Gastroesophageal sphincter (tissue), 4 donors: ENCODE measurements around the gene FBXO5. TPM values are rescaled to one million over a fixed set of nuclear protein-coding genes. Genes with fewer than 3 reads are reported as not detected.

Experiments
- ATAC-seq: fragments of 150-250 bp; one replicate; pipeline ENCODE4 v1.9.1; 2016; ENCODE audit warnings: mild to moderate bottlenecking, moderate library complexity
- H3K27ac ChIP-seq, 4 donors: fragments of 200-600 bp; sonication (generic) in 3 of 4; 1 replicate in 3 of 4; 2 replicates in 1 of 4; pipeline ENCODE4 v1.5.1; 2016 to 2019
- H3K27me3 ChIP-seq: fragments of 200-600 bp; sonication (generic); one replicate; pipeline ENCODE4 v1.5.1; 2019
- H3K36me3 ChIP-seq, 2 donors: fragments of 200-600 bp; sonication (generic); one replicate each; pipeline ENCODE4 v1.5.1; 2019; ENCODE audit warnings: control low read depth in 1 of 2
- H3K4me1 ChIP-seq, 3 donors: fragments of 200-600 bp; sonication (generic); 1 replicate in 2 of 3; 2 replicates in 1 of 3; pipeline ENCODE4 v1.5.1; 2016 to 2019; ENCODE audit warnings: control low read depth in 2 of 3
- H3K4me3 ChIP-seq, 2 donors: fragments of 200-600 bp; sonication (generic); one replicate each; pipeline ENCODE4 v1.5.1; 2019; ENCODE audit warnings: mild to moderate bottlenecking in 1 of 2, moderate library complexity in 1 of 2
- H3K9me3 ChIP-seq, 3 donors: fragments of 200-600 bp; sonication (generic); one replicate each; pipeline ENCODE4 v1.5.1; 2017 to 2019; ENCODE audit warnings: control low read depth in 2 of 3
- CTCF ChIP-seq, 4 experiments: fragments of 200-600 bp in 2 of 4; fragments of 450-650 bp in 2 of 4; sonication (generic) in 1 of 4; IDR thresholded peaks; one replicate each; pipeline ENCODE4 v1.5.1; 2017 to 2019; ENCODE audit warnings: antibody characterized with exemption in 4 of 4, mild to moderate bottlenecking in 2 of 4, moderate library complexity in 2 of 4
- EP300 ChIP-seq: sonication (generic); formaldehyde crosslinking; IDR thresholded peaks from one replicate; pipeline ENCODE4 v1.6.1; 2017; ENCODE audit warnings: antibody characterized with exemption, mild to moderate bottlenecking
- POLR2A ChIP-seq, 2 donors: fragments of 450-650 bp; IDR thresholded peaks; one replicate each; pipeline ENCODE4 v1.6.1; 2017; ENCODE audit warnings: antibody characterized with exemption in 2 of 2, mild to moderate bottlenecking in 2 of 2, moderate library complexity in 1 of 2
- POLR2AphosphoS5 ChIP-seq: sonication (generic); formaldehyde crosslinking; IDR thresholded peaks from one replicate; pipeline ENCODE4 v1.6.1; 2017; ENCODE audit warnings: antibody characterized with exemption
- WGBS, 2 donors: methylation state at CpG; one replicate each; pipeline ENCODE4 v1.1.5; 2018; ENCODE audit warnings: low coverage in 1 of 2; 5-methylcytosine and 5-hydroxymethylcytosine counted together
- total RNA-seq, 4 donors: library from RNA; depleted of rRNA; stranded (reverse); fragments of >200 nt; gene quantifications; one replicate each; pipeline ENCODE4 v1.1.0, GENCODE V29; 2016

The FBXO5 gene
- total RNA-seq, 4 donors from 2014 or later: 2.2 to 5.9 (median 3.2) TPM

GRCh38 chr6:152981219-152981618, 1.6 kb downstream of the FBXO5 start:
- Histone ChIP-seq H3K4me1 (peaks cover 5 to 41% (median 14%) of the 10 kb centered on the region in 3 donors), H3K9me3 (no peaks in the 10 kb centered on the region), H3K4me3 (no peak overlapping the region), H3K27me3 (no peaks in the 10 kb centered on the region), H3K27ac (no peak overlapping the region), H3K36me3 (no peaks in the 10 kb centered on the region)
- TF ChIP-seq CTCF (IDR thresholded peaks at IDR 0.05) (no peak), EP300 (no peak), POLR2AphosphoS5 (no peak), POLR2A (IDR thresholded peaks at IDR 0.05) (no peak)
- WGBS, 2 donors: 41 to 55% methylated on average over 2 of the region's 2 CpGs
- no peak for ATAC-seq

- TF ChIP-seq EP300 (no peak), POLR2A (IDR thresholded peaks at IDR 0.05) (no peak), POLR2AphosphoS5 (no peak), CTCF (IDR thresholded peaks at IDR 0.05) (no peak)
- Histone ChIP-seq H3K36me3 (no peaks in the 10 kb centered on the region), H3K4me1 (peaks cover 5 to 35% (median 14%) of the 10 kb centered on the region in 3 donors), H3K27ac (no peak overlapping the region), H3K27me3 (no peaks in the 10 kb centered on the region), H3K4me3 (no peak overlapping the region), H3K9me3 (no peaks in the 10 kb centered on the region)
- WGBS, 2 donors: 36 to 47% methylated on average over 1 of the region's 1 CpG
- ATAC-seq: no peak
Measured at GRCh38 chr6:152980656-152981055, 2.2 kb downstream of the FBXO5 start.

GRCh38 chr6:152979116-152979515, 3.7 kb downstream of the FBXO5 start:
- no peak for ATAC-seq

GRCh38 chr6:152978058-152978457, 4.8 kb downstream of the FBXO5 start:
- Histone ChIP-seq H3K4me1 (peaks cover 0 to 21% (median 9%) of the 10 kb centered on the region in 3 donors), H3K27me3 (no peaks in the 10 kb centered on the region), H3K9me3 (no peaks in the 10 kb centered on the region), H3K27ac (no peak overlapping the region), H3K36me3 (peaks cover 0 to 22% of the 10 kb centered on the region in 2 donors), H3K4me3 (no peak overlapping the region)
- ATAC-seq: no peak
- 43 to 51% methylated on average over 2 to 3 of the region's 3 CpGs for WGBS, 2 donors
- TF ChIP-seq CTCF (IDR thresholded peaks at IDR 0.05): no peak

More at GRCh38 chr6:152979116-152979515, 3.7 kb downstream of the FBXO5 start:
- WGBS, 2 donors: 63 to 68% methylated on average over 1 of the region's 1 CpG
- Histone ChIP-seq H3K27ac (no peak overlapping the region), H3K27me3 (no peaks in the 10 kb centered on the region), H3K4me1 (peaks cover 0 to 21% (median 9%) of the 10 kb centered on the region in 3 donors), H3K9me3 (no peaks in the 10 kb centered on the region), H3K36me3 (peaks cover 0 to 11% of the 10 kb centered on the region in 2 donors), H3K4me3 (no peak overlapping the region)
- no peak for TF ChIP-seq POLR2A (IDR thresholded peaks at IDR 0.05)

- peaks cover 0 to 27% of the 10 kb centered on the region in 2 donors for H3K36me3 ChIP-seq
- no peaks in the 10 kb centered on the region for H3K27me3 ChIP-seq
- no peak for ATAC-seq
- TF ChIP-seq EP300 (no peak), CTCF (IDR thresholded peaks at IDR 0.05) (no peak), POLR2AphosphoS5 (no peak), POLR2A (IDR thresholded peaks at IDR 0.05) (no peak)
- H3K4me1 ChIP-seq: peaks cover 0 to 17% (median 7%) of the 10 kb centered on the region in 3 donors
- H3K4me3 ChIP-seq: no peak overlapping the region
- H3K27ac ChIP-seq: no peak overlapping the region
- H3K9me3 ChIP-seq: no peaks in the 10 kb centered on the region
Measured at GRCh38 chr6:152977556-152977955, 5.3 kb downstream of the FBXO5 start.
